Vagina (tissue), 2 donors: ENCODE measurements around the gene SMIM12. TPM values are rescaled to one million over a fixed set of nuclear protein-coding genes. Genes with fewer than 3 reads are reported as not detected.

ENCODE experiments used
- DNase-seq, 2 donors: peaks; one replicate each; pipeline ENCODE4 v3.0.0-alpha.2; 2017; ENCODE audit errors: extremely low spot score in 2 of 2
- H3K27ac ChIP-seq: fragments of 200-600 bp; sonication (generic); one replicate; pipeline ENCODE4 v1.5.1; 2019
- H3K27me3 ChIP-seq: fragments of 200-600 bp; sonication (generic); one replicate; pipeline ENCODE4 v1.5.1; 2019
- H3K36me3 ChIP-seq, 2 donors: fragments of 200-600 bp; sonication (generic); one replicate each; pipeline ENCODE4 v1.5.1; 2017 to 2019
- H3K4me1 ChIP-seq: fragments of 200-600 bp; sonication (generic); one replicate; pipeline ENCODE4 v1.5.1; 2019
- H3K4me3 ChIP-seq, 2 donors: fragments of 200-600 bp; sonication (generic); 1 replicate in 1 of 2; 2 replicates in 1 of 2; pipeline ENCODE4 v1.5.1; 2016 to 2019
- H3K9me3 ChIP-seq: fragments of 200-600 bp; sonication (generic); one replicate; pipeline ENCODE4 v1.5.1; 2019
- POLR2A ChIP-seq, 2 donors: fragments of 450-650 bp; IDR thresholded peaks; one replicate each; pipeline ENCODE4 v1.6.1; 2017; ENCODE audit warnings: antibody characterized with exemption in 2 of 2, mild to moderate bottlenecking in 2 of 2, moderate library complexity in 2 of 2
- POLR2AphosphoS5 ChIP-seq, 2 donors: sonication (generic); formaldehyde crosslinking; IDR thresholded peaks; one replicate each; pipeline ENCODE4 v1.9.0; 2017; ENCODE audit warnings: antibody characterized with exemption in 2 of 2, mild to moderate bottlenecking in 2 of 2, low read depth in 1 of 2; ENCODE audit not compliant: insufficient read depth in 1 of 2
- intact Hi-C: fragments of 100-400 bp; cut with DNase I; formaldehyde crosslinking; loops from one replicate; pipeline ENCODE4 v1.15.1; 2023
- total RNA-seq: library from RNA; depleted of rRNA; stranded (reverse); fragments of >200 nt; gene quantifications from one replicate; pipeline ENCODE4 v1.2.3, GENCODE V29; 2016
- TF ChIP-seq, protein P1 (sequence below), 3 experiments: fragments of 450-650 bp in 2 of 3; fragments of 200-600 bp in 1 of 3; sonication (generic) in 1 of 3; IDR thresholded peaks; one replicate each; pipeline ENCODE4 v1.5.1; 2017 to 2019; ENCODE audit warnings: antibody characterized with exemption in 3 of 3, mild to moderate bottlenecking in 2 of 3, moderate library complexity in 2 of 3

The SMIM12 gene
- total RNA-seq, 1 donor from 2014 or later, result 36.6 TPM

GRCh38 chr1:34885405-34886247, 26.1 kb upstream of the SMIM12 start:
- Histone ChIP-seq H3K9me3 (no peaks in the 10 kb centered on the region), H3K27ac (no peak overlapping the region), H3K27me3 (no peaks in the 10 kb centered on the region), H3K4me1 (peaks cover 11% of the 10 kb centered on the region), H3K36me3 (no peaks in the 10 kb centered on the region), H3K4me3 (peak overlapping the region; percentile 28 to 45)
- intact Hi-C loops, result no loop called here
- no peak for DNase-seq
- TF ChIP-seq POLR2AphosphoS5 (IDR thresholded peaks at IDR 0.05; ENCODE audit: insufficient read depth in 1 of 2, low read depth in 1 of 2), result no peak
- no peak for TF ChIP-seq POLR2A (IDR thresholded peaks at IDR 0.05)
- TF ChIP-seq, protein P1, sequence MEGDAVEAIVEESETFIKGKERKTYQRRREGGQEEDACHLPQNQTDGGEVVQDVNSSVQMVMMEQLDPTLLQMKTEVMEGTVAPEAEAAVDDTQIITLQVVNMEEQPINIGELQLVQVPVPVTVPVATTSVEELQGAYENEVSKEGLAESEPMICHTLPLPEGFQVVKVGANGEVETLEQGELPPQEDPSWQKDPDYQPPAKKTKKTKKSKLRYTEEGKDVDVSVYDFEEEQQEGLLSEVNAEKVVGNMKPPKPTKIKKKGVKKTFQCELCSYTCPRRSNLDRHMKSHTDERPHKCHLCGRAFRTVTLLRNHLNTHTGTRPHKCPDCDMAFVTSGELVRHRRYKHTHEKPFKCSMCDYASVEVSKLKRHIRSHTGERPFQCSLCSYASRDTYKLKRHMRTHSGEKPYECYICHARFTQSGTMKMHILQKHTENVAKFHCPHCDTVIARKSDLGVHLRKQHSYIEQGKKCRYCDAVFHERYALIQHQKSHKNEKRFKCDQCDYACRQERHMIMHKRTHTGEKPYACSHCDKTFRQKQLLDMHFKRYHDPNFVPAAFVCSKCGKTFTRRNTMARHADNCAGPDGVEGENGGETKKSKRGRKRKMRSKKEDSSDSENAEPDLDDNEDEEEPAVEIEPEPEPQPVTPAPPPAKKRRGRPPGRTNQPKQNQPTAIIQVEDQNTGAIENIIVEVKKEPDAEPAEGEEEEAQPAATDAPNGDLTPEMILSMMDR (IDR thresholded peaks at IDR 0.05), result no peak

DNA sequence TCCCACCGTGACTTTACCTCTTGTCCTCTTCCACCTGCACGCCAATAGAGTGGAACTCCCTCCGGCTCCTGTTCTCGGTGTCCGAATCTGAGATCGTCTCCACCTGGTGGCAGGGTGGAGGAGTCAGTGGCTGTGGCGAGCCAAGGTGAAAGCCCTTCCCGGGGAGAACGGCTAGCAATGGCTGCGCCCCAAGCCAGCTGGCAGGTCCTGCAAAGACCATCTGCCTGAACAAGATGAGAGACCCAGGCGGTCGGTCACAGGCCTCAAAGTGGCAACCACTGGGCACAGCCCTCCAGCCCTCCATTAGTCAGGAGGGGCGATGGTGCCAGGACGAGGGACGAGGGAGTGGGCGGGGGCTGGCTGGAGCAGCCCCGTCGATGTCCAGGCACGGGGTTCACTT, 25.4 kb upstream of the SMIM12 start:
- intact Hi-C loops, result no loop called here
- DNase-seq, result no peak
- Histone ChIP-seq H3K4me1 (peaks cover 11% of the 10 kb centered on the region), H3K9me3 (no peaks in the 10 kb centered on the region), H3K36me3 (no peaks in the 10 kb centered on the region), H3K4me3 (peak overlapping the region; percentile 28 to 45), H3K27ac (no peak overlapping the region), H3K27me3 (no peaks in the 10 kb centered on the region)
- TF ChIP-seq, protein P1 (IDR thresholded peaks at IDR 0.05), result no peak
- no peak for TF ChIP-seq POLR2A (IDR thresholded peaks at IDR 0.05)
- TF ChIP-seq POLR2AphosphoS5 (IDR thresholded peaks at IDR 0.05; ENCODE audit: insufficient read depth in 1 of 2, low read depth in 1 of 2), result no peak

GRCh38 chr1:34884536-34884935, 25.0 kb upstream of the SMIM12 start:
- Histone ChIP-seq H3K4me1 (peaks cover 11% of the 10 kb centered on the region), H3K4me3 (no peak overlapping the region), H3K27ac (no peak overlapping the region), H3K27me3 (no peaks in the 10 kb centered on the region), H3K9me3 (no peaks in the 10 kb centered on the region), H3K36me3 (no peaks in the 10 kb centered on the region)
- no peak for DNase-seq
- intact Hi-C loops, result no loop called here
- TF ChIP-seq POLR2AphosphoS5 (IDR thresholded peaks at IDR 0.05; ENCODE audit: insufficient read depth in 1 of 2, low read depth in 1 of 2) (no peak), POLR2A (IDR thresholded peaks at IDR 0.05) (no peak)
- TF ChIP-seq, protein P1 (IDR thresholded peaks at IDR 0.05), result no peak

GRCh38 chr1:34879230-34879629, 19.7 kb upstream of the SMIM12 start:
- intact Hi-C loops, result no loop called here
- no peak for TF ChIP-seq POLR2A (IDR thresholded peaks at IDR 0.05)
- no peak for TF ChIP-seq POLR2AphosphoS5 (IDR thresholded peaks at IDR 0.05; ENCODE audit: insufficient read depth in 1 of 2, low read depth in 1 of 2)
- Histone ChIP-seq H3K36me3 (no peaks in the 10 kb centered on the region), H3K4me1 (no peaks in the 10 kb centered on the region), H3K9me3 (no peaks in the 10 kb centered on the region), H3K27me3 (no peaks in the 10 kb centered on the region), H3K4me3 (no peak overlapping the region), H3K27ac (no peak overlapping the region)
- DNase-seq, result no peak

DNA sequence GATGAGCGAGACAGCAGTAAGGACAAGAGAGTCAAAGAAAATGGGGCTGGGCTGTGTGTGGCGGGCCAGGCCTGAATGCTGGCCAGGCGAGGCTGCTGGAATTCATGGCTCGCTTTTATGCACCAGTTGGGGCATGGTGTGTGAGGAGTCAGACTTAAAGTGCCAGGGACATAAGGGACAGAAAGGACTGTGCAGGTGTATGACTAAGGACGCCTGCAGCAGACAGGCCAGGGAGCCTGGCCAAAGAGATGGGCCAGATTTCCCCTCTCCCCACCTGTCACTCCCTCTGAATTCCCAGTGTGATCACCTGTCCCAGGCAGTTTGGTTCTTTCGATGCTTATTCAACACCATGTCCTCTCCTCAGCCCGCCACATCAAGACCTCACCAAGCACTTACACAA, 16.9 kb upstream of the SMIM12 start:
- Histone ChIP-seq H3K4me1 (no peaks in the 10 kb centered on the region), H3K9me3 (no peaks in the 10 kb centered on the region), H3K27me3 (no peaks in the 10 kb centered on the region), H3K4me3 (no peak overlapping the region), H3K27ac (no peak overlapping the region), H3K36me3 (no peaks in the 10 kb centered on the region)
- TF ChIP-seq POLR2AphosphoS5 (IDR thresholded peaks at IDR 0.05; ENCODE audit: insufficient read depth in 1 of 2, low read depth in 1 of 2) (no peak), POLR2A (IDR thresholded peaks at IDR 0.05) (no peak)
- TF ChIP-seq, protein P1 (IDR thresholded peaks at IDR 0.05), result no peak
- intact Hi-C loops, result no loop called here
- DNase-seq, result no peak
